Osteoblast (primary cell): ENCODE measurements around the gene DAGLB. TPM values are rescaled to one million over a fixed set of nuclear protein-coding genes. Genes with fewer than 3 reads are reported as not detected.
A peak's percentile ranks its signal among the peaks of the same experiment; 100 is the strongest.

ENCODE experiments used
- DNase-seq: peaks from one replicate; pipeline ENCODE4 v3.0.0; 2011; ENCODE audit warnings: low spot score, mixed read lengths; ENCODE audit not compliant: insufficient read length; ENCODE audit errors: missing footprints
- H2AFZ ChIP-seq: 2 replicates; pipeline ENCODE4 v1.6.0; 2011; ENCODE audit warnings: mild to moderate bottlenecking, low read length
- H3K27ac ChIP-seq: 2 replicates; pipeline ENCODE4 v1.5.1; 2011; ENCODE audit warnings: mild to moderate bottlenecking, low read depth, low read length, moderate library complexity
- H3K27me3 ChIP-seq: 2 replicates; pipeline ENCODE4 v1.6.0; 2012; ENCODE audit warnings: mild to moderate bottlenecking, control low read depth, inconsistent platforms, low read length, moderate library complexity; ENCODE audit not compliant: insufficient read depth
- H3K36me3 ChIP-seq: 2 replicates; pipeline ENCODE4 v1.5.1; 2011; ENCODE audit warnings: mild to moderate bottlenecking, low read length, control low read depth, moderate library complexity; ENCODE audit not compliant: insufficient read depth
- H3K4me1 ChIP-seq: 2 replicates; pipeline ENCODE4 v1.5.1; 2011; ENCODE audit warnings: mild to moderate bottlenecking, low read length, control low read depth, moderate library complexity; ENCODE audit not compliant: insufficient read depth
- H3K4me2 ChIP-seq: 2 replicates; pipeline ENCODE4 v1.6.0; 2011; ENCODE audit warnings: mild to moderate bottlenecking, low read length; ENCODE audit not compliant: insufficient read depth
- H3K4me3 ChIP-seq: fragments of 200-600 bp; sonication (generic); 3 replicates; pipeline ENCODE4 v1.5.1; 2012; ENCODE audit warnings: mild to moderate bottlenecking, low read length, inconsistent platforms; ENCODE audit not compliant: insufficient read depth
- H3K79me2 ChIP-seq: 2 replicates; pipeline ENCODE4 v1.6.0; 2012; ENCODE audit warnings: mild to moderate bottlenecking, low read length, control low read depth, inconsistent platforms; ENCODE audit not compliant: insufficient read depth
- H3K9me3 ChIP-seq: 2 replicates; pipeline ENCODE4 v1.5.1; 2011; ENCODE audit warnings: low read depth, low read length, control low read depth
- H4K20me1 ChIP-seq: 2 replicates; pipeline ENCODE4 v1.6.0; 2012; ENCODE audit warnings: mild to moderate bottlenecking, low read length, control low read depth; ENCODE audit not compliant: insufficient read depth
- CTCF ChIP-seq: IDR thresholded peaks from 2 replicates; pipeline ENCODE4 v1.5.1; 2011; ENCODE audit warnings: mild to moderate bottlenecking, low read depth, low read length, moderate library complexity; ENCODE audit errors: extremely low read depth
- total RNA-seq: library from RNA; depleted of rRNA; stranded (reverse); fragments of >200 nt; gene quantifications from 2 replicates; pipeline ENCODE4 v1.2.3, GENCODE V29; 2012

The DAGLB gene
- total RNA-seq, 1 donor: 17.4 TPM

- H3K27ac ChIP-seq: peak overlapping the region; percentile 99
- TF ChIP-seq CTCF: no peak
- peaks cover 25% of the 10 kb centered on the region for H3K36me3 ChIP-seq
- H3K4me3 ChIP-seq: peak overlapping the region; percentile 92
- DNase-seq: peak; percentile 86
- no peaks in the 10 kb centered on the region for H3K9me3 ChIP-seq
- H3K4me1 ChIP-seq: peaks cover 37% of the 10 kb centered on the region
- peaks cover 39% of the 10 kb centered on the region for H3K79me2 ChIP-seq
- no peaks in the 10 kb centered on the region for H4K20me1 ChIP-seq
- peak overlapping the region; percentile 63 for H2AFZ ChIP-seq
- H3K4me2 ChIP-seq: peak overlapping the region; percentile 85
- H3K27me3 ChIP-seq: no peaks in the 10 kb centered on the region
Observed at GRCh38 chr7:6446838-6447580, 745 bp downstream of the DAGLB start.

- DNase-seq: no peak
Observed at GRCh38 chr7:6444516-6445269, 3.1 kb downstream of the DAGLB start.

GRCh38 chr7:6443372-6443941, 4.3 kb downstream of the DAGLB start:
- no peaks in the 10 kb centered on the region for H3K27me3 ChIP-seq
- peak; percentile 93 for DNase-seq
- H3K4me3 ChIP-seq: no peak overlapping the region
- H3K36me3 ChIP-seq: peaks cover 36% of the 10 kb centered on the region
- no peak overlapping the region for H2AFZ ChIP-seq
- H3K4me1 ChIP-seq: peaks cover 37% of the 10 kb centered on the region
- H3K4me2 ChIP-seq: peak overlapping the region; percentile 52
- H3K9me3 ChIP-seq: no peaks in the 10 kb centered on the region
- peaks cover 73% of the 10 kb centered on the region for H3K79me2 ChIP-seq
- peak overlapping the region; percentile 97 for H3K27ac ChIP-seq
- H4K20me1 ChIP-seq: peaks cover 4% of the 10 kb centered on the region
- no peak for TF ChIP-seq CTCF

More at GRCh38 chr7:6444516-6445269, 3.1 kb downstream of the DAGLB start:
- Histone ChIP-seq H3K27me3 (no peaks in the 10 kb centered on the region), H2AFZ (no peak overlapping the region), H3K4me1 (peaks cover 42% of the 10 kb centered on the region), H3K9me3 (no peaks in the 10 kb centered on the region), H4K20me1 (peaks cover 2% of the 10 kb centered on the region), H3K79me2 (peaks cover 61% of the 10 kb centered on the region), H3K27ac (peak overlapping the region; percentile 97), H3K36me3 (peaks cover 31% of the 10 kb centered on the region), H3K4me3 (no peak overlapping the region), H3K4me2 (no peak overlapping the region)
- no peak for TF ChIP-seq CTCF

- Histone ChIP-seq H3K27ac (peak overlapping the region; percentile 97), H3K4me3 (no peak overlapping the region), H4K20me1 (peaks cover 9% of the 10 kb centered on the region), H3K4me1 (peaks cover 37% of the 10 kb centered on the region), H3K4me2 (peak overlapping the region; percentile 2), H3K9me3 (no peaks in the 10 kb centered on the region), H3K36me3 (peaks cover 39% of the 10 kb centered on the region), H3K27me3 (no peaks in the 10 kb centered on the region), H3K79me2 (peaks cover 79% of the 10 kb centered on the region), H2AFZ (no peak overlapping the region)
- no peak for TF ChIP-seq CTCF
- DNase-seq: no peak
Observed at GRCh38 chr7:6442114-6442513, 5.6 kb downstream of the DAGLB start.
